Endothelial cell (in vitro differentiated cells): Measurements from ENCODE around the gene C1RL. TPM values are rescaled to one million over a fixed set of nuclear protein-coding genes. Genes with fewer than 3 reads are reported as not detected.
"Not testable (repeated sequence)": the region's sequence is repeated elsewhere in the genome, so short reads cannot be mapped to it uniquely, and the experiment has no call there.

Experiments used
- DNase-seq: peaks from one replicate; pipeline ENCODE4 v3.0.0; 2021; ENCODE audit warnings: low spot score
- H3K27ac Mint-ChIP-seq: one replicate; pipeline ENCODE4 v1.8.0; 2021; ENCODE audit warnings: mixed read lengths, inconsistent platforms; ENCODE audit not compliant: unreplicated experiment
- H3K27me3 Mint-ChIP-seq: one replicate; pipeline ENCODE4 v1.8.0; 2021; ENCODE audit warnings: mild to moderate bottlenecking, moderate library complexity, mixed read lengths, inconsistent platforms; ENCODE audit not compliant: unreplicated experiment
- H3K36me3 Mint-ChIP-seq: one replicate; pipeline ENCODE4 v1.8.0; 2021; ENCODE audit warnings: mild to moderate bottlenecking, low read depth, mixed read lengths, inconsistent platforms; ENCODE audit not compliant: unreplicated experiment
- H3K4me1 Mint-ChIP-seq: one replicate; pipeline ENCODE4 v1.8.0; 2021; ENCODE audit warnings: mild to moderate bottlenecking, mixed read lengths, inconsistent platforms; ENCODE audit not compliant: unreplicated experiment
- H3K4me3 Mint-ChIP-seq: one replicate; pipeline ENCODE4 v1.8.0; 2021; ENCODE audit warnings: mild to moderate bottlenecking, mixed read lengths, inconsistent platforms; ENCODE audit not compliant: unreplicated experiment
- H3K9me3 Mint-ChIP-seq: one replicate; pipeline ENCODE4 v1.8.0; 2021; ENCODE audit warnings: mixed read lengths, inconsistent platforms; ENCODE audit not compliant: unreplicated experiment
- total RNA-seq: library from RNA; stranded (reverse); fragmentation: NEBNext Ultra II Directional; extraction: Animal tissue kit (Norgen Biotek cat#: 25700); gene quantifications from one replicate; pipeline ENCODE4 v1.2.1, GENCODE V29; 2021; ENCODE audit not compliant: unreplicated experiment
- TF ChIP-seq, protein P1 (sequence below): fragments of 200-600 bp; sonication (generic); IDR thresholded peaks from one replicate; pipeline ENCODE4 v1.5.0; 2021; ENCODE audit warnings: antibody characterized with exemption; ENCODE audit not compliant: unreplicated experiment

C1RL gene
- total RNA-seq, 1 donor from 2014 or later: 62.3 TPM

DNA sequence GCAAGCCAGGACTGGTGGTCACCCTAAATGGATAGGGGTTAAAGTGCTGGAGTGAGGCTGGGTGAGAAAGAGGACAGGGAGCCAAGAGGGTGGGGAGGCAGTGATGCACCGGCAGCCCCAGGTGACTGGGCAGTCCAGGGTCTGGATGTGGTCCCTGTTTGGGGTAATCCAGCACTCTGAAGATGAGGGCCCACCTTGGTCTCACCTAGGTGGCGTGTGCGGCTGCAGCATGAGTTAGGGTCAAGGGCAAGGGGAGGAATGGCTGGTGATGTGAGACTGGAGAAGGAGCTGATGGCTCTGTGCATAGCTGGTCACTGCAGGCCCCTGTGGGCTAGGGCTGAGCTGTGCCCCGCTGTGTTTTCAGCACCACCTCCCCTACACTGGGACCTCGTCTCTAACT is 1.6 kb upstream of the C1RL start:
- no peak overlapping the region for H3K4me3 Mint-ChIP-seq
- peaks cover 2% of the 10 kb centered on the region for H3K27me3 Mint-ChIP-seq
- TF ChIP-seq, protein P1, sequence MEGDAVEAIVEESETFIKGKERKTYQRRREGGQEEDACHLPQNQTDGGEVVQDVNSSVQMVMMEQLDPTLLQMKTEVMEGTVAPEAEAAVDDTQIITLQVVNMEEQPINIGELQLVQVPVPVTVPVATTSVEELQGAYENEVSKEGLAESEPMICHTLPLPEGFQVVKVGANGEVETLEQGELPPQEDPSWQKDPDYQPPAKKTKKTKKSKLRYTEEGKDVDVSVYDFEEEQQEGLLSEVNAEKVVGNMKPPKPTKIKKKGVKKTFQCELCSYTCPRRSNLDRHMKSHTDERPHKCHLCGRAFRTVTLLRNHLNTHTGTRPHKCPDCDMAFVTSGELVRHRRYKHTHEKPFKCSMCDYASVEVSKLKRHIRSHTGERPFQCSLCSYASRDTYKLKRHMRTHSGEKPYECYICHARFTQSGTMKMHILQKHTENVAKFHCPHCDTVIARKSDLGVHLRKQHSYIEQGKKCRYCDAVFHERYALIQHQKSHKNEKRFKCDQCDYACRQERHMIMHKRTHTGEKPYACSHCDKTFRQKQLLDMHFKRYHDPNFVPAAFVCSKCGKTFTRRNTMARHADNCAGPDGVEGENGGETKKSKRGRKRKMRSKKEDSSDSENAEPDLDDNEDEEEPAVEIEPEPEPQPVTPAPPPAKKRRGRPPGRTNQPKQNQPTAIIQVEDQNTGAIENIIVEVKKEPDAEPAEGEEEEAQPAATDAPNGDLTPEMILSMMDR: no peak
- DNase-seq: no peak
- no peak overlapping the region for H3K27ac Mint-ChIP-seq
- H3K36me3 Mint-ChIP-seq: peaks cover 14% of the 10 kb centered on the region
- H3K9me3 Mint-ChIP-seq: no peaks in the 10 kb centered on the region
- H3K4me1 Mint-ChIP-seq: peaks cover 7% of the 10 kb centered on the region

DNA sequence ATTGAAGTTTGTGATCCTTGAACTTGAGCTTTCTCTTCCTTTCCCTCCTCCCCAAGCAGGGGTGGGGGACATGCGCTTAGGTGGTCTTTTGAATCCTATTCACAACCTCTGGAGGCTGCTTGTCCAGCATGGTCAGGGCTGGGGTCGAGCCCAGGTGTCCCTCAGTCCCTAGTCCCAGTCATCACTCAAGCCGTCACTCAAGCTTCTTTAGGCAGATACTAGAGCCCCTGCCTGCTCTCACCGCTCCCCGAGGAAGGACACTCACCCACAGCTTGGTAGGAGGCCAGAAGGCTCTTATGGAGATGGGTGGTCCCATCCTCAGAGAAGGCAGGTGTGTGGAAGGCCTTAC is 532 bp upstream of the C1RL start:
- Mint-ChIP-seq H3K4me3 (peak overlapping the region; percentile 92), H3K27me3 (no peaks in the 10 kb centered on the region), H3K9me3 (no peaks in the 10 kb centered on the region), H3K36me3 (peaks cover 7% of the 10 kb centered on the region), H3K27ac (no peak overlapping the region), H3K4me1 (peaks cover 7% of the 10 kb centered on the region)
- no peak for DNase-seq
- TF ChIP-seq, protein P1: no peak

DNA sequence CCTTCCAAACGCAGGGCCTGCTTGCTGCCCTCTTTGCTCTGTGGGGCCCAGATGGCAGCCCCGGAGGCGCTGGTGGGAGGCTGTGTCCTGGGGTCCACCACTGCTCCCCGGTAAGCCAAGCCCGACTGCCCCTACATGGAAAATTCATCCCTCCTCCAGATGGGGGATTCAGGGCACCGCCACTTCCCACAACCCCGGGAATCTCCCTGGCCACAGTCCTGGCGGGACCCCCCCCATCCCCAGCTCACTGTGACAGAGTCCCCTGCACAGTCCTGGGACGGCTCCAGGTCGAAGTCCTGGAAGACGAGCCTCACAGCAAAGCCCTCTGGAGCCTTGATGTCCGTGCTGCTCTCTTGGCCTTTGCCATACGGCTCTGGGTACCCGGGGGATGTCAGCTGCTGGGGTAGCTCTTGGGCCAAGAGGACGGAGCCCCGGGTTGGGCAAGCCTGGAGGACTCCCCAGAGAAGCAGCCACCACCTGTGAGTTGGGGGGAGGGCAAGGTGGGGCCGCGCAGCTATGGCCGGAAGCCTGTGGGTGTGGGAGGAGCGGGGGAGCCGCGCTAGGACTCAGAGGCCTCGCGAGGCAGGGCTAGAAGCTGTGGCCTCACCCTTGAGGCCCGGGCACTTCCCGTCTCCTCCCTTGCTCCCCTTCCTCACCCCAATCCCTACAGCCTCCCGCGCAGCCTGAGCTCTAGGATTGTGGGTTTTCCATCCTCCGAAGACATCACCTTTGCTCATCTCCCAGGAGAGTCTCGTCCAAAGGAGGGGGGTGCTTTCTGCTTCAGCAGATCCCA is 815 bp downstream of the C1RL start:
- H3K9me3 Mint-ChIP-seq: no peaks in the 10 kb centered on the region
- no peaks in the 10 kb centered on the region for H3K27me3 Mint-ChIP-seq
- peaks cover 14% of the 10 kb centered on the region for H3K36me3 Mint-ChIP-seq
- H3K4me1 Mint-ChIP-seq: peaks cover 11% of the 10 kb centered on the region
- peak overlapping the region; percentile 92 for H3K4me3 Mint-ChIP-seq
- peak overlapping the region; percentile 95 for H3K27ac Mint-ChIP-seq
- peak; percentile 57 for DNase-seq
- TF ChIP-seq, protein P1: no peak

DNA sequence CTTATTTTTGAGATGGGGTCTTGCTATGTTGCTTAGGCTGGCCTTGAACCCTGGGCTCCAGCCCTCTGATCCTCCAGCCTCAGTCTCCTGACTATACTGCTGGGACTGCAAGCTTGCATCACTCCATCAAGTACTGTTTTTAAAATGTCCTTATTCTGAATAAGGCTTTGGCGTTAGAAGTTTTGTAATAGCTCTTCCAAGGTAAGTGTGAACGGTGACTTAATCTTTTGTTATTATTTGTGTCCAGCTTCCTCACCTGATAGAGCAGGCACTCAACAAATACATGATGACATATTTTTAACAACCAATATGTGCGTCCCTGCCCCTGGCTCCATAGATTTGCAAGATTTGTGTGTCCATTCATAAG is 1.4 kb downstream of the C1RL start:
- H3K36me3 Mint-ChIP-seq: peaks cover 18% of the 10 kb centered on the region
- H3K9me3 Mint-ChIP-seq: no peaks in the 10 kb centered on the region
- TF ChIP-seq, protein P1: no peak
- no peaks in the 10 kb centered on the region for H3K27me3 Mint-ChIP-seq
- H3K27ac Mint-ChIP-seq: no peak overlapping the region
- peak overlapping the region; percentile 92 for H3K4me3 Mint-ChIP-seq
- DNase-seq: no peak
- peaks cover 15% of the 10 kb centered on the region for H3K4me1 Mint-ChIP-seq

DNA sequence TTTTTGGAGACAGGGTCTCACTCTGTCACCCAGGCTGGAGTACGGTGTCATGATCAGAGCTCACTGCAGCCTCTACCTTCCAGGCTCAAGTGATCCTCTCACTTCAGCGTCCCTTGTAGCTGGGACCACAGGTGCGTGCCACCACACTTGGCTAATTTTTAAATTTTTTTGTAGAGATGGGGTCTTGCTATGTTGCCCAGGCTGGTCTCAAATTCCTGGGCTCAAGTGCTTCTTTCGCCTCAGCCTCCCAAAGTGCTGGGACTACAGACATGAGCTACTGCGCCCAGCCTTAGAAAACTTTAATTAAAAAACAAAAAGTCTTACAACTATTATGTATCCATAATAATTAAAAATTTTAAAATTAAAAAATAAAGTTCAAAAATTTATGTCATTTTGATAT is 1.8 kb downstream of the C1RL start:
- H3K9me3 Mint-ChIP-seq, H3K27ac Mint-ChIP-seq, DNase-seq, H3K4me3 Mint-ChIP-seq, H3K27me3 Mint-ChIP-seq: not testable (repeated sequence)
- Mint-ChIP-seq H3K4me1 (peaks cover 17% of the 10 kb centered on the region), H3K36me3 (peaks cover 23% of the 10 kb centered on the region)
